Sigmoid colon (tissue), 7 donors: ENCODE measurements around the gene KCNE3. TPM values are rescaled to one million over a fixed set of nuclear protein-coding genes. Genes with fewer than 3 reads are reported as not detected.
A peak's percentile ranks its signal among the peaks of the same experiment; 100 is the strongest.

Source experiments
- DNase-seq: peaks from one replicate; pipeline ENCODE4 v3.0.0-alpha.2; 2019
- H3K27ac ChIP-seq, 4 donors: fragments of 200-600 bp; sonication (generic); one replicate each; pipeline ENCODE4 v1.5.1; 2016 to 2019; ENCODE audit warnings: mild to moderate bottlenecking in 1 of 4
- H3K27me3 ChIP-seq, 3 donors: fragments of 200-600 bp; sonication (generic); one replicate each; pipeline ENCODE4 v1.5.1; 2019; ENCODE audit warnings: mild to moderate bottlenecking in 1 of 3
- H3K36me3 ChIP-seq, 4 donors: fragments of 200-600 bp; sonication (generic); one replicate each; pipeline ENCODE4 v1.5.1; 2016 to 2019
- H3K4me1 ChIP-seq, 4 donors: fragments of 200-600 bp; sonication (generic); one replicate each; pipeline ENCODE4 v1.5.1; 2017 to 2019
- H3K4me3 ChIP-seq, 4 donors: fragments of 200-600 bp; sonication (generic); one replicate each; pipeline ENCODE4 v1.5.1; 2017 to 2019; ENCODE audit warnings: mild to moderate bottlenecking in 2 of 4, moderate library complexity in 1 of 4
- H3K9me3 ChIP-seq, 4 donors: fragments of 200-600 bp in 3 of 4; sonication (generic) in 3 of 4; one replicate each; pipeline versions ENCODE4 v1.5.1 to v1.6.1; 2013 to 2019
- EP300 ChIP-seq, 4 donors: sonication (generic); formaldehyde crosslinking; IDR thresholded peaks; one replicate each; pipeline ENCODE4 v1.6.1; 2017; ENCODE audit warnings: antibody characterized with exemption in 4 of 4
- POLR2A ChIP-seq, 2 donors: fragments of 450-650 bp; IDR thresholded peaks; one replicate each; pipeline ENCODE4 v1.6.1; 2016; ENCODE audit warnings: antibody characterized with exemption in 2 of 2, mild to moderate bottlenecking in 2 of 2, moderate library complexity in 2 of 2
- POLR2AphosphoS5 ChIP-seq, 4 donors: sonication (generic); formaldehyde crosslinking; IDR thresholded peaks; one replicate each; pipeline ENCODE4 v1.6.1; 2017; ENCODE audit warnings: antibody characterized with exemption in 4 of 4
- WGBS, 2 donors: extraction: QIAGEN DNeasy Blood & Tissue Kit; methylation state at CpG; one replicate each; pipeline ENCODE4 v1.1.7; 2013; 5-methylcytosine and 5-hydroxymethylcytosine counted together
- intact Hi-C: fragments of 100-400 bp; cut with DNase I; formaldehyde crosslinking; loops from one replicate; pipeline ENCODE4 v1.15.1; 2023
- polyA plus RNA-seq, 3 donors: library from polyadenylated mRNA; stranded (reverse); fragments of 200-250 nt; gene quantifications; one replicate each; pipeline ENCODE4 v1.2.3, GENCODE V29; 2013
- total RNA-seq, 4 donors: library from RNA; depleted of rRNA; stranded (reverse); fragments of >200 nt; gene quantifications; one replicate each; pipeline ENCODE4 v1.1.0, GENCODE V29; 2016
- TF ChIP-seq, protein P1 (sequence below), 4 experiments: fragments of 450-650 bp in 3 of 4; fragments of 200-600 bp in 1 of 4; IDR thresholded peaks; one replicate each; pipeline ENCODE4 v1.5.1; 2016 to 2019; ENCODE audit warnings: antibody characterized with exemption in 4 of 4, mild to moderate bottlenecking in 3 of 4, moderate library complexity in 2 of 4
- donor health status: healthy with polysubstance abuse.
- donor health status: Bipolar disorder and iron deficiency.
- donor health status: healthy.

Gene KCNE3
- total and polyA plus RNA-seq, 7 donors = 5.4 to 30.1 (median 9.6) TPM

DNA sequence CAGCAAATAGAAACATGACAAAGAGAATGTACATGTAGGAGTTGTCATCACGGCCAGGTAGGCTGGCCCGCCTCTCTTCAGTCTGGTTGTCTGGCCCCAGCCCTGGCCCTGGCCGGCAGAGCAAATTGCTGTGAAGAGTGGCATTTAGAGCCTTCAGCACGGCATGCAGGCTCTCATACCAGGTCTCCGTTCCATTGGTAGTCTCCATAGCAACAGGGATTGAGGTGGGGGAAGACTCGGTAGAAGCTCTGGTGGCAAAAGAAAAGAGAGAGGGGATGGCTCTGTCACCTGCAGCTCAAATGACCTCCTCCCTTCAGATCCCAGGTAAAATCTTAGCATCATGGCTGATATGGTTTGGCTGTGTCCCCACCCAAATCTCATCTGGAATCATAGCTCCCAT is 10.0 kb downstream of the KCNE3 start:
- WGBS, 2 donors = 69 to 85% methylated on average over 6 of the region's 6 CpGs
- Histone ChIP-seq H3K27ac (no peak overlapping the region), H3K4me1 (peaks cover 0 to 11% (median 9%) of the 10 kb centered on the region in 4 donors), H3K27me3 (no peaks in the 10 kb centered on the region), H3K36me3 (no peaks in the 10 kb centered on the region), H3K4me3 (no peak overlapping the region), H3K9me3 (no peaks in the 10 kb centered on the region)
- intact Hi-C loops = loop anchor here (10.0 kb wide), 1 partner anchor 137 kb away; the partner anchor contains the start of gene POLD3
- no peak for DNase-seq
- TF ChIP-seq POLR2AphosphoS5 (IDR thresholded peaks at IDR 0.05) = no peak
- no peak for TF ChIP-seq EP300 (IDR thresholded peaks at IDR 0.05)

DNA sequence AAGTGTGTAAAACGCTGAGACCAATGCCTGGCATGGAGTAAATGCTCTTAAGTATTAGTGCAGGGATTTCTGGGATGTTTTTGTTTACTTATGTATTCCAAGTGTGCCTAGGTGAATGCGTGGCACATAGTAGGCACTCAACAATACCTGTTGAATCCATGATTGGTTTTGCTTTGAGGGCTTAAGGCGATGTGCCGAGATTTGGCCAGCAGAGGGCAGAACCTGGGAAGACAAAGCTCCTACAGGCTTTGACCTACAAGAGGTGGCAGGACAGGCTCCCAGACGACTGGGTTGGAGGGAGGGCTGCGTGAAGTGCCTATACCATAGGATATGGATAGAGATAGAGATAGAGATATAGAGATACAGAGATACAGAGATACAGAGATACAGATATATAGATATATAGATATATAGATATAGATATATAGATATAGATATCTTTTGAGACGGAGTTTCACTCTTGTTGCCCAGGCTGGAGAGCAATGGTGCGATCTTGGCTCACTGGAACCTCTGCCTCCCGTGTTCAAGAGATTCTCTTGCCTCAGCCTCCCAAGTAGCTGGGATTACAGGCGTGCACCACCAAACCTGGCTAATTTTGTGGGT is 13.9 kb downstream of the KCNE3 start:
- H3K27ac ChIP-seq = no peak overlapping the region
- H3K4me3 ChIP-seq = no peak overlapping the region
- H3K27me3 ChIP-seq = no peaks in the 10 kb centered on the region
- no peaks in the 10 kb centered on the region for H3K9me3 ChIP-seq
- 28 to 45% methylated on average over 10 of the region's 10 CpGs for WGBS, 2 donors
- no peaks in the 10 kb centered on the region for H3K36me3 ChIP-seq
- peak; percentile 78 for DNase-seq
- intact Hi-C loops = loop anchor here (2.0 to 10.0 kb wide), 2 partner anchors 141 to 285 kb away; partner anchors contain the start of gene POLD3
- no peak for TF ChIP-seq POLR2A (IDR thresholded peaks at IDR 0.05)
- no peak for TF ChIP-seq EP300 (IDR thresholded peaks at IDR 0.05)
- TF ChIP-seq, protein P1, sequence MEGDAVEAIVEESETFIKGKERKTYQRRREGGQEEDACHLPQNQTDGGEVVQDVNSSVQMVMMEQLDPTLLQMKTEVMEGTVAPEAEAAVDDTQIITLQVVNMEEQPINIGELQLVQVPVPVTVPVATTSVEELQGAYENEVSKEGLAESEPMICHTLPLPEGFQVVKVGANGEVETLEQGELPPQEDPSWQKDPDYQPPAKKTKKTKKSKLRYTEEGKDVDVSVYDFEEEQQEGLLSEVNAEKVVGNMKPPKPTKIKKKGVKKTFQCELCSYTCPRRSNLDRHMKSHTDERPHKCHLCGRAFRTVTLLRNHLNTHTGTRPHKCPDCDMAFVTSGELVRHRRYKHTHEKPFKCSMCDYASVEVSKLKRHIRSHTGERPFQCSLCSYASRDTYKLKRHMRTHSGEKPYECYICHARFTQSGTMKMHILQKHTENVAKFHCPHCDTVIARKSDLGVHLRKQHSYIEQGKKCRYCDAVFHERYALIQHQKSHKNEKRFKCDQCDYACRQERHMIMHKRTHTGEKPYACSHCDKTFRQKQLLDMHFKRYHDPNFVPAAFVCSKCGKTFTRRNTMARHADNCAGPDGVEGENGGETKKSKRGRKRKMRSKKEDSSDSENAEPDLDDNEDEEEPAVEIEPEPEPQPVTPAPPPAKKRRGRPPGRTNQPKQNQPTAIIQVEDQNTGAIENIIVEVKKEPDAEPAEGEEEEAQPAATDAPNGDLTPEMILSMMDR (IDR thresholded peaks at IDR 0.05) = peak; percentile 29 to 75 (median 66)
- no peak for TF ChIP-seq POLR2AphosphoS5 (IDR thresholded peaks at IDR 0.05)
- peaks cover 0 to 5% (median 0%) of the 10 kb centered on the region in 4 donors for H3K4me1 ChIP-seq

DNA sequence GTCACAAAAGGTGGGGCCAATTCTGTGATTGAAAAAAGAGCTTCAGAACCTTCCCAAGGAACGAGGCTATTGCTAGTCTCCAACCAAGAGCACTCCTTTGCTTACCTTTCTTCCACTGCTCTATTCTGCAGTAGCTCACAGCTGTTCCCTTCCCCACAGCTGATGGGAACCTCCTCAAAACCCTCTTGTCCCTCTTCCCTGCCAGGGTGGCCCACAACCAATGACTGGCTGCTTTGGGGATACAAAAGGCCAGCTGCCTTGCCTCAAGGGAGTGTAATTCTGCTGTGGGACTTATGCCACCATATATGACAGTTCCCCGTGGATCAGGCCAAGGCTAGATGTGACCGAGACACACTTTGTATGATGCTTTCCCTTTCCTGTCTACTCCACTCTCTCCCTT is 15.0 kb downstream of the KCNE3 start:
- no peaks in the 10 kb centered on the region for H3K27me3 ChIP-seq
- WGBS, 2 donors = 67 to 78% methylated on average over 3 of the region's 3 CpGs
- intact Hi-C loops = loop anchor here (2.0 to 10.0 kb wide), 2 partner anchors 142 to 286 kb away; partner anchors contain the start of gene POLD3
- peaks cover 0 to 5% (median 0%) of the 10 kb centered on the region in 4 donors for H3K4me1 ChIP-seq
- no peaks in the 10 kb centered on the region for H3K9me3 ChIP-seq
- H3K27ac ChIP-seq = no peak overlapping the region
- no peak for DNase-seq
- no peaks in the 10 kb centered on the region for H3K36me3 ChIP-seq
- TF ChIP-seq, protein P1 (IDR thresholded peaks at IDR 0.05) = no peak
- TF ChIP-seq POLR2AphosphoS5 (IDR thresholded peaks at IDR 0.05) (no peak), POLR2A (IDR thresholded peaks at IDR 0.05) (no peak), EP300 (IDR thresholded peaks at IDR 0.05) (no peak)
- no peak overlapping the region for H3K4me3 ChIP-seq

DNA sequence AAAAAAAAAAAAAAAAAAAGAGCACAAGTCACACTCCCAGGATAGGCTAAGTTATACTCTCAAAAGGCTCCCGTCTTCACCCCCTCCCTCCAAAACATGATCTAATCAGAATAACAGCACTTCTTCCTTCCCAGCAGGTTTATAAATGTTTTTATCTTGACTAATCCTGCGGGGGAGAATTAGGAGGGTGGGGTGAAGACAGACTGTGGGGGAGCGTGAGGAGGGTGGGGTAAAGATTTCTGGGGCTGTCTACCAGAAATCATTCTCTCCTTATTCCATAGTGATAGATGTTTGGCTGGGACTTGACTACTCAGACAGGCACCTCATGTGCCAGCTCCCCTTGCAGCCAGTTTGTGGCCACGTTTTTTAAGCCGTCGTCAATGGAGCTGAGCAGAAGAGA is 17.0 kb downstream of the KCNE3 start:
- peaks cover 0 to 5% (median 0%) of the 10 kb centered on the region in 4 donors for H3K4me1 ChIP-seq
- no peak overlapping the region for H3K4me3 ChIP-seq
- H3K27ac ChIP-seq = no peak overlapping the region
- 84 to 88% methylated on average over 6 of the region's 6 CpGs for WGBS, 2 donors
- no peaks in the 10 kb centered on the region for H3K36me3 ChIP-seq
- intact Hi-C loops = loop anchor here (10.0 kb wide), 1 partner anchor 144 kb away; the partner anchor contains the start of gene POLD3
- no peaks in the 10 kb centered on the region for H3K9me3 ChIP-seq
- no peaks in the 10 kb centered on the region for H3K27me3 ChIP-seq
- TF ChIP-seq POLR2AphosphoS5 (IDR thresholded peaks at IDR 0.05) = no peak
- TF ChIP-seq POLR2A (IDR thresholded peaks at IDR 0.05) = no peak
- TF ChIP-seq EP300 (IDR thresholded peaks at IDR 0.05) = no peak
- TF ChIP-seq, protein P1 (IDR thresholded peaks at IDR 0.05) = no peak
- no peak for DNase-seq

DNA sequence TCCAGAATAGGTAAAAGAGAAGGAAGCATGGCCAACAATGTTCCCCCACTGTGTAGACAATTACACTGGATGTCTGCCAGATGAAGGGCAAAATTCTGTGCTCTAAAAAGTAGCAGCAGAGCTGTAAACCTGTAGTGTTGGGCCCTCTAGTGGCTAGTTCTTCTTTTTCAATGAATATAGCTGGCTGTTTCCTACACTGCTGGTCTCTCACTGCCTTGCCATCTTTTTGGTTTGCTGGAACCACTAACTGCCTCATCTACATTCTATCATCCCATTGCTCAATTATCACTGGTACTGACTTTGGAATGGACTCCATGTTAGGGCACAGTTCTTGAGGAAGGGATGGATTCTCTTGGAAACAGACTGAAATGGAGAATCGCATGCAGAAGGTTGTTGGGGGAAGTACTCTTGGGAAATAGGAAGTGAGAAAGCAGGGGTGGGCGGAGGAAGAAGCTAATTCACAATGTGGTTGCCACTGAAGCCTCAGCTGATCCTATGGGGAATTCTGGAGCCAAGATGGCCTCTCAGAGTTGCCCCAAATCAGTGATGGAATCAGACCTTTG is 17.9 kb downstream of the KCNE3 start:
- H3K4me1 ChIP-seq = peaks cover 0 to 5% (median under 1%) of the 10 kb centered on the region in 4 donors
- no peaks in the 10 kb centered on the region for H3K36me3 ChIP-seq
- H3K27me3 ChIP-seq = no peaks in the 10 kb centered on the region
- H3K27ac ChIP-seq = no peak overlapping the region
- DNase-seq = peak; percentile 68
- intact Hi-C loops = loop anchor here (1.0 to 2.0 kb wide), 2 partner anchors 61 to 193 kb away; no protein-coding TSS in a partner anchor
- no peak for TF ChIP-seq POLR2A (IDR thresholded peaks at IDR 0.05)
- peak in 2 of 4 donors; percentile 47 to 52 for TF ChIP-seq POLR2AphosphoS5 (IDR thresholded peaks at IDR 0.05)
- TF ChIP-seq, protein P1 (IDR thresholded peaks at IDR 0.05) = peak; percentile 32 to 77 (median 73)
- no peaks in the 10 kb centered on the region for H3K9me3 ChIP-seq
- H3K4me3 ChIP-seq = no peak overlapping the region
- 56 to 89% methylated on average over 2 of the region's 2 CpGs for WGBS, 2 donors
